HG02642 (cell line): ENCODE measurements around the gene U2AF1L4.

Experiments used
- ATAC-seq: cut with Tn5 transposase; IDR thresholded peaks from one replicate; pipeline ENCODE4 v1.9.1; 2021; ENCODE audit warnings: mild to moderate bottlenecking; ENCODE audit not compliant: unreplicated experiment, poor library complexity

The U2AF1L4 gene

DNA sequence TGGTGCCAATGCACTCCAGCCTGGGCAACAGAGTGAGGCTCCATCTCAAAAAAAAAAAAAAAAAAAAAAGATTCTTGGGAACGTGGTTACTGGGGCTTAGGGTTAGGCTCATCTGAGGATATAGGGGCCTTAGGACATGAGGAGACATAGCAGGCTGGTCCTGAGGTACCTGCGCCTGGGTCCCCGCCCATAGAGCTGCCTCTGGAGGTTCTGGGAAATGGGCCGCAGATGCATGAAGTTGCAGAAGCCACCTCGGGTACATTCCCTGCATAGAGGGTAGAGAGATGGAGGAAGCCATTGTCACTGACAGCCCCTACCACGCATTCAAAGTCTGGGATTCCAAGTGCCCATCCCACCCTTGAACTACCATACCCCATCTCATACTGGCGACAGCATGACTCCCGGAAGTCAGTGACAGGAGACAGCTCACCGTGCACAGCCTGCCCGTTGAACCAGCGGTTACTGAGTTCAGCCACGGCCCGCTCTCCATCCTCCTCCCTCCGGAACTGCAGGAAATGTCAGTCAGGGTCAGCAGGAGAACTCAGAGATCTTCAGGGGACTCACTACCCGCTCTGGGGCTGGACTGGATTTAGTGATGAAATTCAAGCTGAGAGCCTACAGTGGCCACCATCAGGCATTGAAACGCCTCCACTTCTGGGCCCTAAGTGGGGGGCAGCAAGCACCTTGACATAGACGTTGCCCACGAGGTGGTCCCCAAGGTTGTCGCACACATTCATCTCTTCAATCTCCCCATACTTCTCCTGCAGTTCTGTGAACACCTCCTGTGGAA is 1.4 kb downstream of the U2AF1L4 start:
- ATAC-seq = no peak

DNA sequence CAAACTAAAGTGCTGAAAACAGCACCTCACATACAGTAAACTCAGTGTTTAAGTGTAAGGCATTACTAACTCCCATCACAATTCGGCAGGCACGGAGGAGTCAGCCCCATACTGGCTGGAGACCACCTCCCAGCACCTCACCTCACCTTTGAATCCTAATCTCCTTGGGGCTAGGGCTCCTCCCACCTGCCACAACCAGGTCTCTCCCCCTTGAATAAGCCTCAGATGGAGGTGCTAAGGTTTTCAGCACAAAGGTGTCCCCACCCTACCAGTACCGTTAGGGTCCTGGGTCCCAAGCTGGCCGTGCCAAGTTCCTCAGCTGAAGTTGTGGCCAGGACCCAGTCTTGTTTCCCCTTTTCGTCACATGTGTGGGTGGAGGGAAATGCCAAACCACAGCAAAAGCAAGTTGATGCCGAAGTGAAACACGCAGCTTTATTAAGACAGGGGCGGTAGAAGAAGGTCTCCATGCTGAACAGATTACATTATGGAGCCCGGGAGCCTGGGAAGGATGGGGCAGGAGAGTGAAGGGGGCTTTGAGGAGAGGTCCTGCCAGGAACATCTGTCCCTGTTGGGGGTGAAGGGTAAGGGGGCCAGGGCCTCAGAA is 3.0 kb downstream of the U2AF1L4 start, which contains the start of gene IGFLR1:
TSS of gene IGFLR1 (minus strand) at position 332 of the 604 bp plus-strand sequence. CDS start 1,272 bp downstream, outside the sequence.
- no peak for ATAC-seq

DNA sequence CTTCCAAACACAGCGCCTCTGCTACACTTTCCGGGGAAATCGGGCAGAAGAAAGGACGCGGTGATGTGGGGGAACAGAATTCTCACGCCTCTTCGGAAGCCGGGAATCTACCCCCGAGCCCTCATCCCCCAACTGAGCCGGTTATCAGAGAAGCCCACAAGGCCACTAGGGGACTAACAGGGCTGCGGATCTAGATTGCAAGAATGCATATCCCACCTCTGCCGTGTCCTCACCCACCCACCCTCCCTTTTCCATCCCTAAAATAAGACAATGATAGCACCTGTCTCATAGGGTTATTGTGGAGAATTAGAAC is 4.1 kb downstream of the U2AF1L4 start:
- no peak for ATAC-seq

DNA sequence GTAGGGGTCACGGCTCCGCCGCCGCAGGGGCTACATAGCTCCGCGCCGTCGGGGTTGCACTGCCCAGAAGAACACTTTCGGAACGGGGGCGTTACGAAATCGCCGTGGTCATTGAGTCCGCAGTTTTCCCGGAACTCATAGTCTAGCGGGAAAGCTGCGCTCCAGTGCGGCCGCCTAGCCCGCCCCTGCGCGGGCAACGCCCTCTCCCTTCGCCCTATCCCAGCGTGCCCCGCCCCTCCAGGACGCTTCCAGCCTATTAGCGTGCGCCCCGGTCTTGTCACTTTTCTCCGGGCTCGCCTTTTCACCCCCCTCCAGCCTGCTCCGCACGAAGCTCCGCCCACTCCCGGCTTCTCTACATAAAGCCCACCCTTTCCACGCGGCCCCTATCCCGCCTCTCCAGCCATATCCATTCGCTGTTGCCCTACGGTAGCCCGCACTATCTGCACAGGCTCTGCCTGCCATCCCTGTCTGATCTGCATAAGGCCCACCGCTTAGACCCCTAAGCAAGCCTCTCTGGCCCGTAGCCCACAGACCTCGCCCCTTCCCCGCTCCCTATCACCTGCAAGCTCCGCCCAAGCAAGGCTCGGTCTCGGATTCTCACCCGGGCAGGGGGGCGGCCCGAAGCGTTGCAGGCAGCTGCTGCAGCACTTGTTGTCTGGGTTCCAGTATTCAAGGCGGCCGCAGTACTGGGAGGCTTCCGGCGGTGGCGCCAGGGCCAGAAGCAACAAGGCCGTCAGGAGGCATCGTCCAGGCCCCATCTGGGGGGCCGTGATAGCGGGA is 4.6 kb downstream of the U2AF1L4 start:
- peak; percentile 62 for ATAC-seq

DNA sequence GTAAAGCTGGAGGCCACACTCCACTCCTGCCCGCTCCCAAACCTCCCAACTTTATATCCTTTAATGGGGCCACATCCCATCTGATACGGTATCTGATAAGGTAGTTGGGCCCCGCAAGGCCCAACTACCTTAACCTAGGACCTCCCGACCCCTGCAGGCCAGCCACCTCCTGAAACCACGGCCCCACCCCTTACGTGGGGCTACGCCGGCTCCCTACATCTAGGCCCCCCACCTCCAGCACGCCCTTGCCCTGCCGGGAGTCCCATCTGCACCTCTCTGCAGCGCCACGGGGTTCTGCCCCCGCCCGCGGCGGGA is 5.2 kb downstream of the U2AF1L4 start:
- ATAC-seq = no peak

DNA sequence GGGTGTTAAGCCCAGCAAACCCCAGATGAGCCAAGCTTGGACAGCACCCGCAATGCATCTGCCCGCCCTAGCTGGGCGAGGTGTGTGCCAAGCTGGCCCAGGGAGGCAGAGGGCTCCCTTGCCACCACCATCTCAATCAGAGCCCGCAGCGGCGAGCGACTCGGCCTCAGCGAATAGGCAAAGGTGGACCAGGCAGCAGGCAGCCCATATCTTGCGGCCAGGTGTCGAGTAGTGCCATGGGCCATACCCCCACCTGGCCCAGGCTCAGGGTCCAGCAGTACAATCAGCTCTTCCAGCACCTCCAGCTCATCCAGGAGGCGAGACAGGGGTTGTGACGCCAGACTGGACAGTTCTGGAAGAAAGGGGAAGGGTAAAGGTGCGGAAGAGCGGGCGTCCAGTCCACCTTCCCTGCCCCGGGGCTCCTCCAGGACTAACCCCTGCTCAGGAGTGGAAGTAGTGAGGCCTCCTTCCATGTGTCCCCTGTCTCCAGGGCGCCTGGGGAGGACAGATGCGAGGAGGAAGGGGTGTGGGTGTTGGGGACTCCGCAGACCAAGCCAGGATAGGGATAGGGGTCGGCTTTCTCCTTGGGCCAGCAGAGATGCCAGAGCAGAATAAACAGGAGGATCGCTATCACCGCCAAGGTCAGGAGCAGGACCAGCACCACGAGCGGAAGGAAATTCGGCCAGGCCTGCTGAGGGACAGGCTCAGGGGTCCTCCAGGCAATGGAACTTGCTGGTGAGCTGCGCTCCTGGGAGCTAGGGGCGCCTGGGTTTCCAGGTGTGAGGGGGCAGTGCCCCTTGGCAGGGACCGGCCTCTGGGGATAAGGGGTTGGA is 5.7 kb downstream of the U2AF1L4 start:
- ATAC-seq = no peak

DNA sequence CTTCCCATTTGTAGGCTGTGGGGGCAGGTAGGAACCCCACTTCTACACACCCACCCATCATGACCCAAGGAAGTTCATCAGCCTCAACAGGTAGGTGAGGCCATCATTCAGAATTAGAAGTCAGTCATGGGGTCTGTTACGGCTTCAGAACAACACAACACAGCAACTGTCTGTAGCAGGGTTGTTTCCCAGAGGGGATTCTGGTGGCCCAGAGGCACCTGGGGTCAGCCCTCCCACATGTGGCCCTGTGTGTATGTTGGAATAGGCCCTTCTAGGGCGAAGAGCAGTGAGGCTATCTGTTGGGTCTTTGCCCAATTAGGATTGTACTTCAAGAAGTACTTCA is 6.4 kb downstream of the U2AF1L4 start:
- no peak for ATAC-seq

DNA sequence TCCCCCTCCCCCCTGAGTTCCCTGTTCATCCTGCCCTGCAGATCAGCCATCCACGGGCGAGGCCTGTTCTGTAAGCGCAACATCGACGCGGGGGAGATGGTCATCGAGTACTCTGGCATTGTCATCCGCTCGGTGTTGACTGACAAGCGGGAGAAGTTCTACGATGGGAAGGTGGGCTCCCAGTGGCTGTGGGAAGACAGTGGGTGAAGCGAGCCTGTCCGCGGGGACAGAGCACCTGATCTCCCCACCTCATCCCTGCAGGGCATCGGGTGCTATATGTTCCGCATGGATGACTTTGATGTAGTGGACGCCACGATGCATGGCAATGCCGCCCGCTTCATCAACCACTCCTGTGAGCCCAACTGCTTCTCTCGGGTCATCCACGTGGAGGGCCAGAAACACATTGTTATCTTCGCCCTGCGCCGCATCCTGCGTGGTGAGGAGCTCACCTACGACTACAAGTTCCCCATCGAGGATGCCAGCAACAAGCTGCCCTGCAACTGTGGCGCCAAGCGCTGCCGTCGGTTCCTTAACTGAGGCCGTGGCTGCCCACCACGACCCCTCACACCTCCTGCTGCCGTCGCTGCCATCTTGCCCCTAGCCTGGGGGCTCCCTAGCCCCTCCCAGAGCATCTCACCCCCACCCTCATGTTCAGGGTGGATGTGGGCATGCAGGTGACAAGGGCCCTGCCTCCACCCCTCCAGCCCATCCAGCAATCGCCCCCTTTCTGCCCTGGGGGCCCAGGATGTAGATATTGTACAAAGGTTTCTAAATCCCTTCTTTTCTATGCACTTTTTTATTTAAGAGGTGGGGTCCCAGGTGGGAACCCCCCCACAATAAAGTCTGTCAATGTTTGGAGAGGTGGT is 7.0 kb downstream of the U2AF1L4 start:
- no peak for ATAC-seq

DNA sequence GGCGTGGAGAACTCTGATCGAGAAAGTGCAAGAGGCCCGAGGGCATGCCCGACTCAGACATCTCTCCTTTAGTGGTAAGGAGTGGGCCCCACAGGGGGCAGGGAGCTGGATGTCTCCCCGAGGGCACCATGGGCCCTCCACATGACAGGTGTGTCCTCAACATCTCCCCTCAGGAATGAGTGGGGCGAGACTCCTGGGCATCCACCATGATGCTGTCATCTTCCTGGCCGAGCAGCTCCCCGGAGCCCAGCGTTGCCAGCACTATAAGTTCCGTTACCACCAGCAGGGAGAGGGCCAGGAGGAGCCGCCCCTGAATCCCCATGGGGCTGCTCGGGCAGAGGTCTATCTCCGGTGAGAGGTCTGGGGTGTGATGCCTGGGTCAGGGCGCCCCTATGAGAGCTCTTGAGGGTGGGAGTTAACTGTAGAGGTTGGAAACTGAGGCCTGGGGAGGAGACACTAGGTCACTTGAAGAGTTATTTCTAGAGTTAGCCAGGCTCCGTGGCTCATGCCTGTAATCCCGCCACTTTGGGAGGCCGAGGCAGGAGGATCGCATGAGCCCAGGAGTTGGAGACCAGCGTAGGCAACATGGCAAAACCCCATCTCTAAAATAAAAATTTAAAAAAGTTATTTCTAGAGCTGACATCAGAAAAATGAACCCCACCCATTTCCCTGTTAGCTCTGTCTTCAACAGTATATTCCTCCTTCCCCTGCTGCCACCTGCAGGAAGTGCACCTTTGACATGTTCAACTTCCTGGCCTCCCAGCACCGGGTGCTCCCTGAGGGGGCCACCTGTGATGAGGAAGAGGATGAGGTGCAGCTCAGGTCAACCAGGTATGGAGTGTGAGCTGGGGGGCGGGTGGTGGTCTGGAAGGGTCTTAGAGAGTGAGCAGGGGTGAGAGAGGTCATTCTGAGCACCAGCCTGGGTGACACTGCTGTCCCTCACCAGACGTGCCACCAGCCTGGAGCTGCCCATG is 8.0 kb downstream of the U2AF1L4 start:
- ATAC-seq = no peak

DNA sequence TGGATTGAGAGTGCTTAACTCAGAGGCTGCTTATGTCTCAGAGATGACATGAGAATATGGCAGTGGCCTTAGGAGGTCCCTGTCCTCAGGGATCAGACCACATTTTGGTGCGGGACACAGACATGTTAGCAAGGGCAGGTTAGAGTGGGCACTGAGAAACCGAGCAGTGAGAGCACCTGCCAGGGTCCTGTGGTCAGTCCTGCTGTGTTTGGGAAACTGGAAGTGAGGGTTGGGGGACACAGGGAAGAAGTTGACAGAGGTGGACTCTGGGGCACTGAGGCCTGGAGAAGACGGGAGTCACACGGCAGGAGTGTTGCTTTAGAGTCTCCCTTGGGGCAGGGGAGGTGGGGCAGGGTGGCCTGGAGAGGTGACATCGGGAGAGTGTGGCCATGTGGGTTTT is 10.3 kb downstream of the U2AF1L4 start:
- ATAC-seq = no peak

DNA sequence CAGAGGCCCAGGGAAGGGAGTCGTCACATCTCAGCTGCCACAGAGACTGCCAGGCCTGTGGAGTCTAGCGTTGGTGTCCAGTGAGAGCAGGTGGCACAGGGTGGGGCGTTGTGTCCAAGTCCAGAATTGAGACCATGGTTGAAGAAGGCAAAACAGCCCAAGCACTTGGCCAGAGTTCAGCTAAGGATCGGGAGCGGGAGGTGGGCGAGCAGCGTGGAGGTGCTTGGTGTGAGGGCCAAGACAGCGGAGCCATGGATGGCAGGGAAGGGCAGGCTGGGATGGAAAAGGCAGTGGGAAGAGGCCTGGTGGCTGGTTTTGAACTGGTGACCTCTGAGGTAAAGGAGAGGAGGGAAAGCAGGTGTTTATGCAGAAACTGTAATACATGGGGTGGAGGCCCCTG is 10.9 kb downstream of the U2AF1L4 start:
- no peak for ATAC-seq

DNA sequence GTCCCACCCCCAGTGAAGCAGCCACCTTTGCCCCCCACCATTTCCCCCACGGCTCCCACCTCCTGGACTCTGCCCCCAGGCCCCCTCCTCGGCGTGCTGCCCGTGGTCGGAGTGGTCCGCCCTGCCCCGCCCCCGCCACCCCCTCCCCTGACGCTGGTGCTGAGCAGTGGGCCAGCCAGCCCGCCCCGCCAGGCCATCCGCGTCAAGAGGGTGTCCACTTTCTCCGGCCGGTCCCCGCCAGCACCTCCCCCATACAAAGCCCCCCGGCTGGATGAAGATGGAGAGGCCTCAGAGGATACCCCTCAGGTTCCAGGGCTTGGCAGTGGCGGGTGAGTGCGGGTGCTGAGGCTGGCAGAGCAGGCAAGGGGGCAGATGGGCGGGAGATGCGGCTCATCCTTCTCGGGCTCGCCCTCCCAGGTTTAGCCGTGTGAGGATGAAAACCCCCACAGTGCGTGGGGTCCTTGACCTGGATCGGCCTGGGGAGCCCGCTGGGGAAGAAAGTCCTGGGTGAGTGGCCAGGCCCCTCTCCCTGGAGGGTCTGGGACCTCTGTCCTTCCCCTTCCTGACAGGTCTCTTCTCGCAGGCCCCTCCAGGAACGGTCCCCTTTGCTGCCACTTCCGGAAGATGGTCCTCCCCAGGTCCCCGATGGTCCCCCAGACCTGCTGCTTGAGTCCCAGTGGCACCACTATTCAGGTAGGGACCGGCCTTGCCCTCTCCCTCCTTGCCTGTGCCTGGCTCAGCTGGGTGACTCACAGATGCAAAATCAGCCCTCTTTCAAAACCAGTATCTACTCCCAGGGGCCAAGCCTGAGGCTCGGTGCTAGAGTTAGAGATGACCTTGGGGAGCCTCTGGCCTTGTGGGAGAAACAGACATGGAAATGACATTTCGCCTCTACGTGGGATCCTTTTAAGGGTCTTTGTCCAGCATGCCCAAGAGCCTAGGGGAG is 11.8 kb downstream of the U2AF1L4 start:
- no peak for ATAC-seq

DNA sequence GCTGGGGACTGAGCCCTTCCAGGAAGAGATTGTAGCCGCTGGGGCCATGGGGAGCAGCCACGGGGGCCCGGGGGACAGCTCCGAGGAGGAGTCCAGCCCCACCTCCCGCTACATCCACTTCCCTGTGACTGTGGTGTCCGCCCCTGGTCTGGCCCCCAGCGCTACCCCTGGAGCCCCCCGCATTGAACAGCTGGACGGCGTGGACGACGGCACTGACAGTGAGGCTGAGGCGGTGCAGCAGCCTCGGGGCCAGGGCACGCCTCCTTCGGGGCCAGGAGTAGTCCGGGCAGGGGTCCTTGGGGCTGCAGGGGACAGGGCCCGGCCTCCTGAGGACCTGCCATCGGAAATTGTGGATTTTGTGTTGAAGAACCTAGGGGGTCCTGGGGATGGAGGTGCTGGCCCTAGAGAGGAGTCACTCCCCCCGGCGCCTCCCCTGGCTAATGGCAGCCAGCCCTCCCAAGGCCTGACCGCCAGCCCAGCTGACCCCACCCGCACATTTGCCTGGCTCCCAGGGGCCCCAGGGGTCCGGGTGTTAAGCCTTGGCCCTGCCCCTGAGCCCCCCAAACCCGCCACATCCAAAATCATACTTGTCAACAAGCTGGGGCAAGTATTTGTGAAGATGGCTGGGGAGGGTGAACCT is 12.6 kb downstream of the U2AF1L4 start:
- ATAC-seq = no peak

DNA sequence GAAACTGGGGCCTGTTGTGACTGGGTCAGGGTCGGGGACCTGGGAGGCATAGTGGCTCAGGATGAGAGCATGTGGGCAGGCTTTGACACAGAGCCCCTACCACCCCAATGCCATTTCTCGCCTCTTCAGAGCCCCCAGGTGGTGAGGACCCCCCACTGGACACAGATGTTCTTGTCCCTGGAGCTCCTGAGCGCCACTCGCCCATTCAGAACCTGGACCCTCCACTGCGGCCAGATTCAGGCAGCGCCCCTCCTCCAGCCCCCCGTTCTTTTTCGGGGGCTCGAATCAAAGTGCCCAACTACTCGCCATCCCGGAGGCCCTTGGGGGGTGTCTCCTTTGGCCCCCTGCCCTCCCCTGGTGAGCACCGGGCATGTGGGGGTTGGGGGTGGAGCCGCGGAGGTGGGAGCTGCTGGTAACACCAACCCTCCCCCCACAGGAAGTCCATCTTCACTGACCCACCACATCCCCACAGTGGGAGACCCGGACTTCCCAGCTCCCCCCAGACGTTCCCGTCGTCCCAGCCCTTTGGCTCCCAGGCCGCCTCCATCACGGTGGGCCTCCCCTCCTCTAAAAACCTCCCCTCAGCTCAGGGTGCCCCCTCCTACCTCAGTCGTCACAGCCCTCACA is 13.3 kb downstream of the U2AF1L4 start:
- ATAC-seq = no peak

DNA sequence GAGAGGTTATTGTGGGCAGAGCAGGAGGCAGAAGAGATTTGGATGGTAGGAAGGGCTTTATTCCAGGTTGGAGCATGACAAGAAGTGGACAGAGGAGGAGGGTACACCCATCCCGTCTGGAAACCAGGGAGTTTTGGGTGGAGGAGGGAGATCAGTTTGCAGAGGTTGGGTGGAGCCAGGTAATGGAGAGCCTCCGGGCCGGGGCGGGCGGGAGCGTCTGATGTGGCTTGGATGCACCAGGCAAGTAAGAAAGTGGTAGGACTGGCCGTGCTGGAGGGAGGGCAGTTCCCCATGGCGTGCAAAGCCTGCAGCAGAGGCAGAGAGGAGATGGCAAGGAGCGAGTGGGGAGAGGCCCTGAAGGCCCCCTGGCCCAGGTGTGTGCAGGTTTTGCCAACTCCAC is 13.9 kb downstream of the U2AF1L4 start:
- ATAC-seq = no peak

DNA sequence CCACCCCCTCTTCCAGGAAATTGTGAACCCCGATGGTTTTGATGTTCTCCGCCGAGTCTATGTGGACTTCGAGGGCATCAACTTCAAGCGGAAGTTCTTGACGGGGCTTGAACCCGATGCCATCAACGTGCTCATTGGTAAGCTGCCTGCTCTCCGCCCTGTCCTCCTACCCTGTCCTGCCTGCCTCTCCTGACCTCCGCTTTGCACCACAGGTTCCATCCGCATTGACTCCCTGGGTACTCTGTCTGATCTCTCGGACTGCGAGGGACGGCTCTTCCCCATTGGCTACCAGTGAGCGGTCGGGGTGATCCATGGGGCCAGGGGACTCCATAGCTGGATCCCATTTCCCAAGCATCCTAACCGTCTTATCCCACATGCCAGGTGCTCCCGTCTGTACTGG is 14.9 kb downstream of the U2AF1L4 start:
- no peak for ATAC-seq

DNA sequence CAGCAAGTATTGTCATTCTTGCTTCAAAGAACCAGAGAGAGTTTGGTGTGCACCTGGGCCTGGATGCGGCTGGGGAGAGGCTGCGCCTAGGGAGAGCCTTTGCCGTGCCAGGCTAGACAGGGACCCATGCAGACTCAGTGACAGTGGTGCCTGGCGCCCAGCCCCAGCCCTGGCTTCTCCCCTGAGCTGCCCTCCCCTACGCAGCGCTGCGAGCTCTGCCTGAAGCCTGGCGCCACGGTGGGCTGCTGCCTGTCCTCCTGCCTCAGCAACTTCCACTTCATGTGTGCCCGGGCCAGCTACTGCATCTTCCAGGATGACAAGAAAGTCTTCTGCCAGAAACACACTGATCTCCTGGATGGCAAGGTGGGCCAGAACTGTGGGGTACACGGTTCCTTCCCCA is 15.5 kb downstream of the U2AF1L4 start:
- ATAC-seq = no peak
